HG02885 (cell line): Measurements from ENCODE around the gene EIF3L.
"Not testable (repeated sequence)": the region's sequence is repeated elsewhere in the genome, so short reads cannot be mapped to it uniquely, and the experiment has no call there.

Experiments
- ATAC-seq: cut with Tn5 transposase; IDR thresholded peaks from one replicate; pipeline ENCODE4 v1.9.1; 2021; ENCODE audit warnings: mild to moderate bottlenecking; ENCODE audit not compliant: unreplicated experiment, poor library complexity

EIF3L gene

DNA sequence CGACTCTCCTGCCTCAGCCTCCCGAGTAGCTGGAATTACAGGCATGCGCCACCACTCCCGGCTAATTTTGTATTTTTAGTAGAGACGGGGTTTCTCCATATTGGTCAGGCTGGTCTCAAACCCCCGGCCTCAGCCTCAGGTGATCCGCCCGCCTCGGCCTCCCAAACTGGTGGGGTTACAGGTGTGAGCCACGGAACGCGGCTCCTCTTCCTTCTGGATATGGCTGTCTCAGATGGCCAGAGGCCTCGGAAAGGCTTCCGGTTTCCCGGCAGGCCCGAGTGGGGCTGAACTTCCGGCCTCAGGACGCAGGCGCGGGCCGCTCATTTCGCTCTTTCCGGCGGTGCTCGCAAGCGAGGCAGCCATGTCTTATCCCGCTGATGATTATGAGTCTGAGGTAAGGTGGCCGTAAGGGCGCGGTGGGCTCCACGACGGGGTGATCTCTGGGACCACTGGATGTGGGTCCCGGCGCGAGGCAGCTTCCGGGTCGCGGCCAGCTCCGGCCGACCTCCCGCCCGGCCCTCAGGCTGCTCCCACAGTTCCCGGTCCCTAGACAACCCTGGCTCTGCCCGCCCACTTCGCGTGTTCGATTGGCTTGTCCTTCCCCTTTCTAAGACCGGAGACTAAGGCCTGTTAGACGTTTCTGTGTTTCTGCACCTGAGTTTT is at the start of gene EIF3L:
Gene EIF3L, plus strand, starts transcription at position 331 of the 663 bp plus-strand sequence. Its CDS starts 31 bp downstream, at position 362.
- peak; percentile 63 for ATAC-seq

DNA sequence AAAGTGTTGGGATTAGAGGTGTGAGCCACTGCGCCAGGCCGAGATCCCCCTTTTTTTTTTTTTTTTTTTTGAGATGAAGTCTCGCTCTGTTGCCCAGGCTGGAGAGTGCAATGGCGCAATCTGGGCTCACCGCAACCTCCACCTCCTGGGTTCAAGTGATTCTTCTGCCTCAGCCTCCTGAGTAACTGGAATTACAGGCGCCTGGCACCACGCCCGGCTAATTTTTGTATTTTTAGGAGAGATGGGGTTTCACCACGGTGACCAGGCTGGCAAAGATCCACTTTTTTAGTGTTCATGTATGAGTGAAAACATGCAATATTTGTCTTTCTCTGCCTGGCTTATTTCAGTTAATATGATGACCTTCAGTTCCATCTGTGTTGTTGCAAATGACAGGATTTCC is 49.2 kb upstream of the EIF3L start:
- not testable (repeated sequence) for ATAC-seq

DNA sequence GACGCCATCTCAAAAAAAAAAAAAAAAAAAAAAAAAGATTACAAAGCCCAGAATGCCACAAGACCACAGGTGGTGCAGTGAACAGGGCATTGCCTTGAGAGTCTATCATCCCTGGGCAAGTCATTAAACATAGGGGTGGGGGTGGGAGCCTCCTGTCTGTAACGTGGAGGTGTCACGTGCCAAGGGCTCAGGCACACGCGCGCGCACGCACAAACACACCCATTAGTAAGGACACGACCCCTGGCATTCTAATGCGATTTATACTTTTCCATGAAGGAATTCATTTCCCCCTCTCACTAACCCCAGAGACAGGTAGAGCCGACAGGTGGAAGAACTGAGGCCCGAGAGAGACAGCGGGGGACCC is 47.3 kb upstream of the EIF3L start:
- ATAC-seq, result no peak

DNA sequence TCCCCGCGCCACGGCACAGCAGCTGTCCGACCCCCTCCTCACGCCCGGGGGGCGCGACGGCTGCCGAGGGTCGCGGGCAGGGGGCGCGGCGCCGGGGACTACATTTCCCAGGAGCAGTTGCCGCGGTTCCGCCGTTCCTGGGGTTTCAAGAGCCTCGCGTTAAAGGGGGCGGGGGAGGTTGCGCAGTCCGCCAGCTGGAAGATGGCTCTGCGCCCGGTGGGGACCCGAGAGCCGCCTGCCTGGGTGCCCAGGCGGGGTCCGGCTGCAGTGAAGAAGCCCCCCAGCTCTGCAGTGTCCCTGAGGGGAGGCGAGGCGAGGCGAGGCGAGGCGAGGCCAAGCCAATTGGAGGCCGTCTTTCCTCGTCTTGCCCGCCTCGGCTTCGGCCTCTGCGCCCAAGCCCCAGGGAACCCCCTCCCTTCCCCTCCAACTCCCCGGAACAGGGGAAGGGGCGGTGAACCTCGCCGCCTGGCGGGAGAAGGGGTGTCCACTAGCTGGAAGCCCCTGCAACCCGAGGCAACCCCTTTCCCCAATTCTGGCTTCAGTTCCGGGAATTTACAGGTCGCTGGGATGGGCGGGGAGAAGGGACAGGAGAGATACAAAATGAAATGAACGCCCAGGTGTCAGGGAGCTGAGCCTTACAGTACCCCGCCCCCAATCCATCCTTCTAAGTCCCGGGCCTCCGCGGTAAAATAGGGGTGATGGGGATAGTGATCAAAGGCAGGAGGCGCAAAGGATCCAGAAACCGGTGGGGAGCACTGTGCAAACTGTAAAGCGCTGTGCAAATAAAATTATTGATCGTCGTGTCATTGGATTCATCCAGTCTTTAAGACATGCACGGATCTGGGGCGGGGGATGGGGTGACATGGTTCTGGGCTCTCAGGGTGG is 46.7 kb upstream of the EIF3L start:
- ATAC-seq, result no peak

DNA sequence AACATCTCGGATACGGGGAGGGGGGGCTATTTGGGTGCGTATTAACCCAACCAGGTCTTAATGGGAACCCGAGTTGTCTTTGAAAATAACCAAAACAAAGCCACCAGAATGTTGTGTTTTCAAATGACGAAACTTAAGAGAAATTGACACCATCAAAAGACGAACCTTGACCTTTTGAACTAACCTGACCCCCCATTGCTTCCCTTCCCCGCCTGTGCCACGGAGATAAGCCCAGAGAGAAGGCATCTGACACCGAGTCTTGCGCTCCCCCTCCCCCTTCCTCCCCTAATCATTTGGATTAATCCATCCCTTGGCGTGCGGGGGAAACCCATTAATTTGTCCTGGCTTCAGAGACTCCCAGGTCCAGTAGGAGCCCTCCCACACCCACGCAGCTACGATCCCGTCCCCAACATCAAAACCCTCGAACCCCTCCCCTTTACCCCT is 46.0 kb upstream of the EIF3L start:
- ATAC-seq, result no peak

DNA sequence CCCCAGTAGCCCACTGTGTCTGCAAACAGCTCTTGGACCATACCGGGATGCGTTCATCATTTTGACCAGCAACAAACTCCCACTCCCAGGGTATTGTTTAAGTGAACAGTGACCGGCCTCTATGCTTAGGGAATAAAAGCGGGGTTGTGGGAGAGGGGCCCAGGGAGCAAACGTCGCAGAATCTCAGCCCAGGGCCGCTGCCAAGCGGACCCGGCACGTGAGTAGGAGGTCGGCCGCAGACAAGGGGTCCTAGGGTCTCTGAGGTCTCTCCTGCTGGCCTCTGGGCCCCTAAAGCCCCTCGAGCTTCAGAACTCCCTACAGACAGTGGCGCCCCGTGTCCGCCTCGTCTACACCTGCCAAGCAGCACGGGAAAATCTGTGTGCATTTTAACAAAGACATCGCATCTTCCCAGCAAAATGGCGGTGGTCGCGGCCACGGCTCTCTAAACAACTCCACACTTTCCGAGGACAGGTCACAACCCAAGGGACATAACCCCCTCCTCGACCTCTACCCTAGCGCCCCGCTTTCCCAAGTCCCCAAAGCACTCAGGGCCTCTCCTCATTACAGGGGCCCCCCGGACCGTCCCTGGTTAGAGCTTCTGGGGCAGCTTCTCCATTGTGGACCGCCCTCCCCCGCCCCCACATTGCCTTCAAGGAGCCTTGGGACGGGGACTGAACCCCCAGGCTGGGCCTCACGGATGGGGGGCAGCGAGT is 45.4 kb upstream of the EIF3L start:
- no peak for ATAC-seq

DNA sequence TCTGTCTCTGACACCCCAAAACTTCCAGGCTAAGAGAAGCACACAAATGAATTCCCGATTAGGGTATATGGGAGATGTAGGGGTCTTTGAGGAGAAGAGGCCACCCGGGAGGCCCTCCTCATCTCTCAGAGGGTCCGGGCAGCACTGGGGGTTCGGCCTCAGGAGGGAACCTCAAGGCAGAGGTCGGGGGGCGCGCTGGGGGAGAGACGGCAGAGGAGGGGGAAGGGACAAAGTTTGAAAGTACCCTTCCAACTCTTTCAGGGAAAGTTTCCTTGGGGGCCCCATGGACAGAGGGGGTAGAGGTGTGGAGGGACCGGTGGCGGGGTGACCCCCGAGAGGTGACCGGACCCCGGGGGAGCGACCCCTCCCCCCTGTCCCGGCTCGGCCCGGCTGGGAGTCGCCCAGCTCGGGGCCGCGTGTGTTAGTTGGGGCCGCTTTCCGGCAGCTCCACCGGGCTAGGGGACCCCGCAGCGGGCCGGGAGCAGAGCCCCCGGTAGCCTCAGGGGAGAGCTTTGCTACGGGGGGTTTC is 44.8 kb upstream of the EIF3L start:
- ATAC-seq, result no peak

DNA sequence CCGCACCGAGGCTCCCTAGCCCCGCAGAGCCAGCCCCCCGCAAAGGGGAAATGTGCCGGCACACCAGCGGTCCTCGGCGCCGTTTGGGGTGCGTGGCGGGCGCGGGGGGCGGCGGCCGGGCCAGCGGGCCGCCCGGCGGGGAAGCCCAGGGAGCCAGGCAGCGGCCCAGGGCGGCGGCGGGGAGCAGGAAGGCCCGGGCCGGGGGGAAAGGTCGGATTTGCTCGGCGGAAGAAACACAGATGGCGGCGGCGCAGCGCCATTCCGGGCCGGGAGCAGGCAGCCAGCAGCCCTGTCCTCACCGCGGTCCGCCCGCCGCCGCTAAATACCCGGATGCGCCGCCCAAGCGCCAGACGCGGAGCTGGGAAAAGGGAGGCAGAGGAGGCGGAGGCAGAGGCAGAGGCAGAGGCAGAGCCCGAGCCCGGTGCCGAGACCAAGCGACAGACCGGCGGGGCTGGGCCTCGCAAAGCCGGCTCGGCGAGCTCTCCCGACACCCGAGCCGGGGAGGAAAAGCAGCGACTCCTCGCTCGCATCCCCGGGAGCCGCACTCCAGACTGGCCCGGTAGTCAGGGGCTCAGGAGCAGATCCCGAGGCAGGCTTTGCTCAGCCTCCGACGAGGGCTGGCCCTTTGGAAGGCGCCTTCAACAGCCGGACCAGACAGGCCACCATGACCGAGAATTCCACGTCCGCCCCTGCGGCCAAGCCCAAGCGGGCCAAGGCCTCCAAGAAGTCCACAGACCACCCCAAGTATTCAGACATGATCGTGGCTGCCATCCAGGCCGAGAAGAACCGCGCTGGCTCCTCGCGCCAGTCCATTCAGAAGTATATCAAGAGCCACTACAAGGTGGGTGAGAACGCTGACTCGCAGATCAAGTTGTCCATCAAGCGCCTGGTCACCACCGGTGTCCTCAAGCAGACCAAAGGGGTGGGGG is 44.1 kb upstream of the EIF3L start:
- ATAC-seq, result no peak

DNA sequence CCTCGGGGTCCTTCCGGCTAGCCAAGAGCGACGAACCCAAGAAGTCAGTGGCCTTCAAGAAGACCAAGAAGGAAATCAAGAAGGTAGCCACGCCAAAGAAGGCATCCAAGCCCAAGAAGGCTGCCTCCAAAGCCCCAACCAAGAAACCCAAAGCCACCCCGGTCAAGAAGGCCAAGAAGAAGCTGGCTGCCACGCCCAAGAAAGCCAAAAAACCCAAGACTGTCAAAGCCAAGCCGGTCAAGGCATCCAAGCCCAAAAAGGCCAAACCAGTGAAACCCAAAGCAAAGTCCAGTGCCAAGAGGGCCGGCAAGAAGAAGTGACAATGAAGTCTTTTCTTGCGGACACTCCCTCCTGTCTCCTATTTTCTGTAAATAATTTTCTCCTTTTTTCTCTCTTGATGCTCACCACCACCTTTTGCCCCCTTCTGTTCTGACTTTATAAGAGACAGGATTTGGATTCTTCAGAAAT is 43.4 kb upstream of the EIF3L start:
- ATAC-seq, result no peak

DNA sequence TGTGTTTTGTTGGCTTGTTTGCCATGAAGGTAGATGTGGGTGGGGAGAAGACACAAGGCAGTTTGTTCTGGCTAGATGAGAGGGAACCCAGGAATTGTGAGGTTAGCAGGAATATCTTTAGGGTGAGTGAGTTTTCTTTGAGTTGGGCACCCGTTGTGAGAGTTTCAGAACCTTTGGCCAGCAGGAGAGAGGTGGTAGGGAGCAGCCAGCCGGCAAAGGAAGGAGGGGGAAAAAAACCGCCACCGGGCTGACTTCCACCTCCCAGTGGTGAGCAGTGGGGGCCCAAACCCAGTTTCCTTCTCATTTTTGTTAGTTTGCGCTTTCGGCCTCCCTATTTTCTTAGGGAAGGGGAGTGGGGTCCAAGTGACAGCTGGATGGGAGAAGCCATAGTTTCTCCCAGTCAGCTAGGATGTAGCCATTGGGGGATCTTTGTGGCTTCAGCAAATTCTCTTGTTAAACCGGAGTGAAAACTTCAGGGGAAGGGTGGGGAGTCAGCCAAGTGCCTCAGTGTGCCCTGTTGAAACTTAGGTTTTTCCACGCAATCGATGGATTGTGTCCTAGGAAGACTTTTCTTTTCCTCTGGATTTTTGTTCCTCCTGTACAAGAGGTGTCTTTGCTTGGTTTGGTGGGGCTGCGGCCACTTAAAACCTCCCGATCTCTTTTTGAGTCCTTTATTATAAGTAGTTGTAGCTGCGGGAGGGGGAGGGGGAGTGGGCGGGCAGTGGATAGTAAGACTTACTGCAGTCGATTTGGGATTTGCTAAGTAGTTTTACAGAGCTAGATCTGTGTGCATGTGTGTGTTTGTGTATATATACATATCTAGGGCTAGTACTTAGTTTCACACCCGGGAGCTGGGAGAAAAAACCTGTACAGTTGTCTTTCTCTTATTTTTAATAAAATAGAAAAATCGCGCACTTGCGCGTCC is 42.5 kb upstream of the EIF3L start:
- ATAC-seq, result no peak

DNA sequence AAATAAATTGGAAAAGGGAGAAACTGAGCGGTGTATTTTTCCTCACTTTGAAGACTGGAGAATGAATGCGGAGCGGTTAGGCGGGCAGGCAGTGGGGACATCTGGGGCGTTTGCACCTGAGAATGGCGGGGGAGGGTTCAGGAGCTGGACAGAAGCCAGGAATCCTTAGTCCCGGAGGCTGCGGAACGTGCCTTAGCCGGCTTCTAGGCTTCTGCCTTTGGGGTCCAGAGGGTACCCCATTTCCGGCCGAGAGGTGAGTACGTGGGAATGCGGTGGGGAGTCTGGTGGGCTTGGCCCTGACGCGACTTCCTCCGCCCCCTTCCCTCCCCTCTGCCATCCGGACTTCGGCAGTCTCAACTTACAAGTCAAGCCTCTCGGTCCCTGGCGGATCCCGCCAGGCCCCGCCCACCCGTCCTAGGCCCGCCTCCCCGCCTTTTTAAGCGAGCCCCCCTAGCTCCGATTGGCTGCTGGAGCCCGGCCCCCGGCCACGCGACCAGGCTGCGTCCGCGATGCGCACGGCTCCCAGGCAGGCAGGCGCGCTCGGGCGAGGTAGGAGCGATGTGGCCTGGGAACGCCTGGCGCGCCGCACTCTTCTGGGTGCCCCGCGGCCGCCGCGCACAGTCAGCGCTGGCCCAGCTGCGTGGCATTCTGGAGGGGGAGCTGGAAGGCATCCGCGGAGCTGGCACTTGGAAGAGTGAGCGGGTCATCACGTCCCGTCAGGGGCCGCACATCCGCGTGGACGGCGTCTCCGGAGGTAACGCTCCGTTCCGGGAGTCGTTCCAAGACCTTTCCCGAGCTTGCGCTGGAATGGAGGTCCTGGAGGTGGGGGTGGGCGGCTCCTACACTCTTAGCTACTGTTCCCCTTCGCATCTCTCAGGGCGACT is 41.6 kb upstream of the EIF3L start, which contains the start of gene GCAT:
Gene GCAT, plus strand, starts transcription at position 525 of the 884 bp plus-strand sequence. Its CDS starts 34 bp downstream, at position 559.
- ATAC-seq, result peak; percentile 95

DNA sequence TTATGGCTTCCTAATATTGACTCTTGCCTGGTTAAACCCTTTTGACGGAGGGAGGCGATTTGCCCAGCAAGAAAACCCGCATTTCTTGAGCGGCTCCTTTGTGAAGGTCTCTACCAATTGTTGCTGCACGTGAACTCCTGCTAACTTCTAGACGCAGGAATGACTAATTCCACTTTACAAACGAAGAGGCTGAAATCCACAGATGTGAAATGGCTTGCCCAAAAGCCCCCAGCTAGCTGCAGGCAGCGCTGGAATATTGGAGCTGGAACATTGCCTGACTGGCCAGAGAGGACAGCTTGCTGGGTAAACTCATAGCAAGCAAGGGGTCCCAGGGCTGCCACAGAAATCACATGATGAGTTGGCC is 40.9 kb upstream of the EIF3L start:
- no peak for ATAC-seq

DNA sequence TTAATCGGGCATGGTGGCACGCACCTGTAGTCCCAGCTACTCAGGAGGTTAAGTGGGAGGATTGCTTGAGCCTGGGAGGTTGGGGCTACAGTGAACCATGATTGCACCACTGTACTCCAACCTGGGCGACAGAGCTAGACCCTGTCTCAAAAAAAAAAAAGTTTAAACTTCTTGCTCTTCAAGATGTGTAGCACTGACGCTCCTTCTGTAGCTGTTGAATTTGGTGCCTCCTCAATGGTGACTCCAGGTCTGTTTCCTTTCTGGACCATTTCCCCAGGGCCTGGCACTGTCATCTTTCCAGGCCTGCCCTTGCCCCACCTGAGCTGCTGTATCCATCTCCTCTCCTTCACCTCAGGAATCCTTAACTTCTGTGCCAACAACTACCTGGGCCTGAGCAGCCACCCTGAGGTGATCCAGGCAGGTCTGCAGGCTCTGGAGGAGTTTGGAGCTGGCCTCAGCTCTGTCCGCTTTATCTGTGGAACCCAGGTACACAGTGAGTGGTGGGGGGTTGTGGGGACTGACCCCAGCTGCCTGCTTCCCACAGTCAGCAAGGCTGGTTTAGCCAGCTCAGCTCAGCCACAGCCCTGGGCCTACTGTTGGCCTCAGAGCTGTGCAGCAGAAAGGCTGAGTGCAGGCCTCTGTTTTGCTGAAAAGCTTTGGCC is 39.4 kb upstream of the EIF3L start:
- no peak for ATAC-seq

DNA sequence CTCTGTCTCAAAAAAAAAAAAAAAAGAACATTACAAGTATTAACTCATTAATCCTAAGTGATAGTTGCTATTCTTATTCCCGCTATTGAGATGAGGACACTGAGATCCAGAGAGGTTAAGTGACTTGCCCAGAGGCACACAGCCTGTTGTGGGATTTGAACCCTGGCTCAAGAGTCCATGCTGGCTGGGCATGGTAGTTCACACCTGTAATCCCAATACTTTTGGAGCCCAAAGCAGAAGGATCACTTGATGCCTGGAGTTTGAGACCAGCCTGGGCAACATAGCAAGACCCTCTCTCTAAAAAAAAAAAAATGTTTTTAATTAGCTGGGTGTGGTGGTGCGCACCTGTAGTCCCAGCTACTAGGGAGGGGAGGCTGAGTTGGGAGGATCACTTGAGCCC is 37.4 kb upstream of the EIF3L start:
- ATAC-seq, result no peak

DNA sequence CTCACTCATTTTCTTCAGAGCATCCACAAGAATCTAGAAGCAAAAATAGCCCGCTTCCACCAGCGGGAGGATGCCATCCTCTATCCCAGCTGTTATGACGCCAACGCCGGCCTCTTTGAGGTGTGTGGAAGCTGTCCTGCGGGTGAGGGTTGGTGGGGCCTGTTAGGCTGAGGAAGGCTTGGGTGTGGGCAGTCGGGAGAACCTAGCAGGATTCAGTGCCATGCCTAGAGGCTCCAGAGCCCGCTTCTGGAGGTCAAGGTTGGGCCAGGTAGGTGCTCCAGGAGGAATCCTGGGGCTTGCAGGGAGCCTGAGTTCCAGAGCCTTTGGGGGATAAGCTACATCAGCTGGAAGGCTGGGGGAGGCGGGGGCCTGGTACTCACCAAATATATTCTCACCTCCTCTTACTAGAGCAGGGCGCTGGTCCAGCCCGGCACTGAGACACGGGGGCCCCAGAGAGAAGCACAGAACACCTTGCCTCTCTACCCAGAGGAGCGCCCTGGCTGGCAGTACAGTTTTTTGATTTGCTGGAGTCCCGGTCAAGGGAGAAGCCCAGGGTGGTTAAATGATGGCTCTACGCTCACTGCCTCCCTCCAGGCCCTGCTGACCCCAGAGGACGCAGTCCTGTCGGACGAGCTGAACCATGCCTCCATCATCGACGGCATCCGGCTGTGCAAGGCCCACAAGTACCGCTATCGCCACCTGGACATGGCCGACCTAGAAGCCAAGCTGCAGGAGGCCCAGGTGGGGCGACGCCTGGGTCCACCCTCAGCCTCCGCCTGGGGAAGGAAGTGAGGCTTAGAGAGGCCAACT is 36.1 kb upstream of the EIF3L start:
- no peak for ATAC-seq

DNA sequence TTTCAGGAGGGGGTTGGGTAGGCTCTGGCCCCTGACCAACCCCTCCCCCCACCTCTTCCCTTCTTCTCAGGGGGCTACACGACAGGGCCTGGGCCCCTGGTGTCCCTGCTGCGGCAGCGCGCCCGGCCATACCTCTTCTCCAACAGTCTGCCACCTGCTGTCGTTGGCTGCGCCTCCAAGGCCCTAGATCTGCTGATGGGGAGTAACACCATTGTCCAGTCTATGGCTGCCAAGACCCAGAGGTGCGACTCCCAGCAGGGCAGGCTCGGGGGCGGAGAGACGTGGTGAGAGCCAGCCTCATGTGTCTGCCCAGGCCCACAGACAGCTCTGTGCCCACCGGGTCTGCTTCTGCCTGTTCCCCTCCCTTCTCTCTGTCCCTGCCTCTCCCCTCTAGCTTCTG is 33.6 kb upstream of the EIF3L start:
- no peak for ATAC-seq
